HEK293 (cell line): ENCODE data around the gene ELK4.

Experiments
- CTCF ChIA-PET: fragments of 350-600 bp; formaldehyde crosslinking; extraction: SDS; loops from one replicate; lab custom pipeline; 2021; ENCODE audit warnings: antibody characterized with exemption; lab: Yijun Ruan, JAX
- POLR2A ChIA-PET: fragments of 300-600 bp; formaldehyde crosslinking; extraction: SDS; loops from one replicate; lab custom pipeline; 2020; ENCODE audit warnings: antibody characterized with exemption, inconsistent platforms; lab: Yijun Ruan, JAX
- H3K27ac ChIP-seq: fragments of 200-500 bp; sonication (Bioruptor generic); 2 replicates; pipeline ENCODE4 v1.5.1; 2014; ENCODE audit warnings: low read depth, low read length, control low read depth, inconsistent platforms; ENCODE audit errors: extremely low read depth
- H3K36me3 ChIP-seq, 2 experiments: fragments of 200-500 bp in 1 of 2; sonication (Bioruptor generic) in 1 of 2; 1 replicate in 1 of 2; 2 replicates in 1 of 2; pipeline ENCODE4 v1.5.1; 2014 to 2017; ENCODE audit warnings: inconsistent platforms in 2 of 2, low read length in 2 of 2; ENCODE audit not compliant: control insufficient read depth in 2 of 2, insufficient read depth in 1 of 2
- H3K4me1 ChIP-seq: fragments of 200-500 bp; sonication (Bioruptor generic); 2 replicates; pipeline ENCODE4 v1.5.1; 2014; ENCODE audit warnings: mild to moderate bottlenecking, low read length, inconsistent platforms; ENCODE audit not compliant: control insufficient read depth, insufficient read depth
- H3K4me3 ChIP-seq: 2 replicates; pipeline ENCODE4 v1.5.1; 2011; ENCODE audit warnings: low read depth, mild to moderate bottlenecking, control low read depth, low read length, moderate library complexity
- H3K9me3 ChIP-seq: fragments of 200-500 bp; sonication (Bioruptor generic); 2 replicates; pipeline ENCODE4 v1.5.1; 2014; ENCODE audit warnings: low read depth, low read length, inconsistent platforms; ENCODE audit not compliant: control insufficient read depth, insufficient read depth
- AEBP2 ChIP-seq: fragments of 450-650 bp; formaldehyde crosslinking; IDR thresholded peaks from 2 replicates; pipeline ENCODE4 v1.5.1; 2016; ENCODE audit warnings: missing biosample characterization, missing genetic modification characterization, borderline replicate concordance
- HOXC10 ChIP-seq: sonication (generic); formaldehyde crosslinking; IDR thresholded peaks from 2 replicates; pipeline ENCODE4 v1.8.1; 2023; ENCODE audit warnings: mild to moderate bottlenecking, missing genetic modification reagents
- KLF1 ChIP-seq: fragments of 450-650 bp; formaldehyde crosslinking; IDR thresholded peaks from 2 replicates; pipeline ENCODE4 v1.5.1; 2016; ENCODE audit warnings: missing biosample characterization, missing genetic modification characterization
- MEIS1 ChIP-seq: sonication (generic); formaldehyde crosslinking; IDR thresholded peaks from 2 replicates; pipeline ENCODE4 v1.8.1; 2022; ENCODE audit warnings: missing genetic modification reagents, mild to moderate bottlenecking, borderline replicate concordance
- PRDM1 ChIP-seq: fragments of 450-650 bp; formaldehyde crosslinking; IDR thresholded peaks from 2 replicates; pipeline ENCODE4; 2016; ENCODE audit warnings: missing biosample characterization, missing genetic modification characterization
- PRDM4 ChIP-seq: fragments of 450-650 bp; formaldehyde crosslinking; IDR thresholded peaks from 2 replicates; pipeline ENCODE4 v1.5.1; 2017; ENCODE audit warnings: missing biosample characterization, missing genetic modification characterization
- SALL2 ChIP-seq: fragments of 450-650 bp; formaldehyde crosslinking; IDR thresholded peaks from 2 replicates; pipeline ENCODE4 v1.5.0; 2017; ENCODE audit warnings: missing biosample characterization, mild to moderate bottlenecking, missing genetic modification characterization, borderline replicate concordance
- ZBTB49 ChIP-seq: fragments of 450-650 bp; formaldehyde crosslinking; IDR thresholded peaks from 2 replicates; pipeline ENCODE4 v1.5.1; 2016; ENCODE audit warnings: missing biosample characterization, missing genetic modification characterization, low read depth
- ZBTB6 ChIP-seq: fragments of 450-650 bp; formaldehyde crosslinking; IDR thresholded peaks from 2 replicates; pipeline ENCODE4 v1.5.1; 2017; ENCODE audit warnings: missing biosample characterization, missing genetic modification characterization
- ZNF132 ChIP-seq: fragments of 450-650 bp; formaldehyde crosslinking; IDR thresholded peaks from 2 replicates; pipeline ENCODE4 v1.5.1; 2017; ENCODE audit warnings: missing biosample characterization, missing genetic modification characterization, borderline replicate concordance
- ZNF140 ChIP-seq: fragments of 450-650 bp; formaldehyde crosslinking; IDR thresholded peaks from 2 replicates; pipeline ENCODE4 v1.5.1; 2016; ENCODE audit warnings: missing biosample characterization, missing genetic modification characterization
- ZNF146 ChIP-seq: fragments of 450-650 bp; formaldehyde crosslinking; IDR thresholded peaks from 2 replicates; pipeline ENCODE4 v1.5.1; 2016; ENCODE audit warnings: missing biosample characterization, missing genetic modification characterization
- ZNF157 ChIP-seq: fragments of 450-650 bp; formaldehyde crosslinking; IDR thresholded peaks from 2 replicates; pipeline ENCODE4 v1.5.1; 2016; ENCODE audit warnings: missing biosample characterization, missing genetic modification characterization
- ZNF211 ChIP-seq: fragments of 450-650 bp; formaldehyde crosslinking; IDR thresholded peaks from 2 replicates; pipeline ENCODE4 v1.5.1; 2016; ENCODE audit warnings: low read depth, missing biosample characterization, missing genetic modification characterization
- ZNF292 ChIP-seq: fragments of 450-650 bp; formaldehyde crosslinking; IDR thresholded peaks from 2 replicates; pipeline ENCODE4 v1.5.1; 2016; ENCODE audit warnings: low read depth, missing biosample characterization, missing genetic modification characterization, borderline replicate concordance
- ZNF549 ChIP-seq: fragments of 450-650 bp; IDR thresholded peaks from 2 replicates; pipeline ENCODE4 v1.5.1; 2018; ENCODE audit warnings: missing biosample characterization, missing genetic modification characterization, mild to moderate bottlenecking, inconsistent platforms, moderate library complexity
- ZNF626 ChIP-seq: fragments of 450-650 bp; sonication (Bioruptor Pico); formaldehyde crosslinking; IDR thresholded peaks from 2 replicates; pipeline ENCODE4 v1.5.1; 2018; ENCODE audit warnings: missing biosample characterization, missing genetic modification characterization, inconsistent platforms
- ZNF658 ChIP-seq: fragments of 450-650 bp; formaldehyde crosslinking; IDR thresholded peaks from 2 replicates; pipeline ENCODE4; 2016; ENCODE audit warnings: missing biosample characterization, missing genetic modification characterization
- TF ChIP-seq, protein P1 (sequence below): fragments of 450-650 bp; formaldehyde crosslinking; IDR thresholded peaks from 2 replicates; pipeline ENCODE4 v1.5.1; 2016; ENCODE audit warnings: missing biosample characterization, missing genetic modification characterization
- TF ChIP-seq, protein P2 (sequence below): fragments of 450-650 bp; formaldehyde crosslinking; IDR thresholded peaks from 2 replicates; pipeline ENCODE4 v1.5.1; 2017; ENCODE audit warnings: missing biosample characterization, missing genetic modification characterization

Gene ELK4

GRCh38 chr1:205630651-205631009, 1.2 kb downstream of the ELK4 start:
- H3K36me3 ChIP-seq = no peaks in the 10 kb centered on the region
- no peaks in the 10 kb centered on the region for H3K9me3 ChIP-seq
- ChIA-PET POLR2A (interaction anchor here (0.6 to 2.4 kb wide), 4 partner anchors 18 to 39 kb away, joined by 3 to 15 read pairs (median 10); no protein-coding TSS in a partner anchor), CTCF (interaction anchor here (0.6 to 1.3 kb wide), 6 partner anchors 26 to 169 kb away, joined by 3 to 10 read pairs (median 4); no protein-coding TSS in a partner anchor)
- no peak for TF ChIP-seq ZNF211 (tag by site-specific recombination)
- no peak for TF ChIP-seq ZBTB49 (tag by site-specific recombination)
- TF ChIP-seq SALL2 (tag by site-specific recombination) = no peak
- no peak for TF ChIP-seq ZNF146
- TF ChIP-seq MEIS1 (CRISPR knock-in tag) = no peak
- TF ChIP-seq, protein P1, sequence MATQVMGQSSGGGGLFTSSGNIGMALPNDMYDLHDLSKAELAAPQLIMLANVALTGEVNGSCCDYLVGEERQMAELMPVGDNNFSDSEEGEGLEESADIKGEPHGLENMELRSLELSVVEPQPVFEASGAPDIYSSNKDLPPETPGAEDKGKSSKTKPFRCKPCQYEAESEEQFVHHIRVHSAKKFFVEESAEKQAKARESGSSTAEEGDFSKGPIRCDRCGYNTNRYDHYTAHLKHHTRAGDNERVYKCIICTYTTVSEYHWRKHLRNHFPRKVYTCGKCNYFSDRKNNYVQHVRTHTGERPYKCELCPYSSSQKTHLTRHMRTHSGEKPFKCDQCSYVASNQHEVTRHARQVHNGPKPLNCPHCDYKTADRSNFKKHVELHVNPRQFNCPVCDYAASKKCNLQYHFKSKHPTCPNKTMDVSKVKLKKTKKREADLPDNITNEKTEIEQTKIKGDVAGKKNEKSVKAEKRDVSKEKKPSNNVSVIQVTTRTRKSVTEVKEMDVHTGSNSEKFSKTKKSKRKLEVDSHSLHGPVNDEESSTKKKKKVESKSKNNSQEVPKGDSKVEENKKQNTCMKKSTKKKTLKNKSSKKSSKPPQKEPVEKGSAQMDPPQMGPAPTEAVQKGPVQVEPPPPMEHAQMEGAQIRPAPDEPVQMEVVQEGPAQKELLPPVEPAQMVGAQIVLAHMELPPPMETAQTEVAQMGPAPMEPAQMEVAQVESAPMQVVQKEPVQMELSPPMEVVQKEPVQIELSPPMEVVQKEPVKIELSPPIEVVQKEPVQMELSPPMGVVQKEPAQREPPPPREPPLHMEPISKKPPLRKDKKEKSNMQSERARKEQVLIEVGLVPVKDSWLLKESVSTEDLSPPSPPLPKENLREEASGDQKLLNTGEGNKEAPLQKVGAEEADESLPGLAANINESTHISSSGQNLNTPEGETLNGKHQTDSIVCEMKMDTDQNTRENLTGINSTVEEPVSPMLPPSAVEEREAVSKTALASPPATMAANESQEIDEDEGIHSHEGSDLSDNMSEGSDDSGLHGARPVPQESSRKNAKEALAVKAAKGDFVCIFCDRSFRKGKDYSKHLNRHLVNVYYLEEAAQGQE (tag by site-specific recombination) = no peak
- TF ChIP-seq ZNF140 = no peak
- no peak for TF ChIP-seq PRDM4 (tag by site-specific recombination)
- TF ChIP-seq KLF1 (tag by site-specific recombination) = no peak
- TF ChIP-seq AEBP2 (tag by site-specific recombination) = no peak
- TF ChIP-seq ZNF626 (tag by site-specific recombination) = no peak
- TF ChIP-seq ZNF292 (tag by site-specific recombination) = no peak
- H3K27ac ChIP-seq = peak overlapping the region; percentile 97
- no peaks in the 10 kb centered on the region for H3K4me1 ChIP-seq
- peak overlapping the region; percentile 83 for H3K4me3 ChIP-seq

GRCh38 chr1:205630241-205630640, 1.6 kb downstream of the ELK4 start:
- Histone ChIP-seq H3K36me3 (no peaks in the 10 kb centered on the region), H3K4me1 (no peaks in the 10 kb centered on the region), H3K4me3 (peak overlapping the region; percentile 83), H3K9me3 (no peaks in the 10 kb centered on the region), H3K27ac (0 out of 2 replicates have a peak overlapping the region, but pooled peaks have one; percentile 97)
- ChIA-PET CTCF (interaction anchor here (0.7 to 1.3 kb wide), 3 partner anchors 26 to 143 kb away, joined by 4 to 10 read pairs (median 5); no protein-coding TSS in a partner anchor), POLR2A (interaction anchor here (1.9 to 2.4 kb wide), 2 partner anchors 28 to 36 kb away, joined by 6 to 15 read pairs; no protein-coding TSS in a partner anchor)
- TF ChIP-seq ZNF658 (tag by site-specific recombination) (no peak), SALL2 (tag by site-specific recombination) (no peak), ZBTB6 (no peak), ZNF157 (tag by site-specific recombination) (no peak), ZNF549 (tag by site-specific recombination) (no peak), ZNF132 (tag by site-specific recombination) (no peak), HOXC10 (no peak), PRDM1 (tag by site-specific recombination) (no peak)
- TF ChIP-seq, protein P2, sequence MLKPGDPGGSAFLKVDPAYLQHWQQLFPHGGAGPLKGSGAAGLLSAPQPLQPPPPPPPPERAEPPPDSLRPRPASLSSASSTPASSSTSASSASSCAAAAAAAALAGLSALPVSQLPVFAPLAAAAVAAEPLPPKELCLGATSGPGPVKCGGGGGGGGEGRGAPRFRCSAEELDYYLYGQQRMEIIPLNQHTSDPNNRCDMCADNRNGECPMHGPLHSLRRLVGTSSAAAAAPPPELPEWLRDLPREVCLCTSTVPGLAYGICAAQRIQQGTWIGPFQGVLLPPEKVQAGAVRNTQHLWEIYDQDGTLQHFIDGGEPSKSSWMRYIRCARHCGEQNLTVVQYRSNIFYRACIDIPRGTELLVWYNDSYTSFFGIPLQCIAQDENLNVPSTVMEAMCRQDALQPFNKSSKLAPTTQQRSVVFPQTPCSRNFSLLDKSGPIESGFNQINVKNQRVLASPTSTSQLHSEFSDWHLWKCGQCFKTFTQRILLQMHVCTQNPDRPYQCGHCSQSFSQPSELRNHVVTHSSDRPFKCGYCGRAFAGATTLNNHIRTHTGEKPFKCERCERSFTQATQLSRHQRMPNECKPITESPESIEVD (tag by site-specific recombination) = no peak
